GM18505 (cell line): Measurements from ENCODE around the gene BEGAIN.

ENCODE experiments used
- ATAC-seq: cut with Tn5 transposase; IDR thresholded peaks from one replicate; pipeline ENCODE4 v1.9.1; 2021; ENCODE audit not compliant: unreplicated experiment
- POLR2A ChIP-seq: IDR thresholded peaks from 4 replicates; pipeline ENCODE4 v1.6.1; 2011; ENCODE audit warnings: borderline replicate concordance; ENCODE audit not compliant: insufficient read depth, insufficient read length; ENCODE audit errors: extremely low read depth

Gene BEGAIN

DNA sequence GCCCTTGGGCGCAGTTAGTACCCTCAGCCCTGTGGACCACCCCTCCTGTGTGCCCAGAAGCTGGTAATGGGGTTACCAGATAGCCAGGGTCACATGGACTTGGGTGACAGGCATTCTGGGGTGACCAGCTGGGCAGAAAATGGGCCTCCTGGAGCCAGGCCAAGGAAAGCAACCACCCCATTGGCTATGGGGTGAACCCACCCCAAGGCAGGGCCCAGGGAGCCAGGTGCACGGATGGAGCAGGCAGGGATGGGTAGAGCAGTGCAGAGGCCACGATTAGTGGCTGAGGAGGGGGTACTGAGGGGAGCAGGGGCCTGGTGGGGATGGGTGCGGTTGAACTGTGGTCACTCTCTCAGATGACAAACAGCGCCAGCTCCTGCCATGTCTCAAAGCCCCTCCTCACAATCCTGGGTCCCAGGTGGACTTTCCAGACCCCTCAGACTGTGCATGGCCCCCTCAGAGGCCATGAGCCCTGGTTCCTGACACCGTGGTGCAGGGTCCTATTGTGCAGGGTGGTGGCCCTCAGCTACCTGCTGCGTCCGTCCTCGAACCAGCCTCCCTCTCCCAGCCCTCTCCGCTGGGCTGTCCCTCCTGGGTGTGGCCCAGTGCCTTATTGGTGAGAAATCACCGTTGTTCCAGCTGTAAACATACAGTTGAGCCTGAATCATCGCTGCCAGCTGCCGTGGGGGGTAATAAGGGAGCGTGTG lies 23.4 kb upstream of the BEGAIN start:
- no peak for ATAC-seq
- no peak for TF ChIP-seq POLR2A

- TF ChIP-seq POLR2A = no peak
- no peak for ATAC-seq
Measured at GRCh38 chr14:100609941-100610391, 22.7 kb upstream of the BEGAIN start.

- TF ChIP-seq POLR2A = no peak
- no peak for ATAC-seq
Measured at GRCh38 chr14:100609331-100609870, 22.2 kb upstream of the BEGAIN start.

DNA sequence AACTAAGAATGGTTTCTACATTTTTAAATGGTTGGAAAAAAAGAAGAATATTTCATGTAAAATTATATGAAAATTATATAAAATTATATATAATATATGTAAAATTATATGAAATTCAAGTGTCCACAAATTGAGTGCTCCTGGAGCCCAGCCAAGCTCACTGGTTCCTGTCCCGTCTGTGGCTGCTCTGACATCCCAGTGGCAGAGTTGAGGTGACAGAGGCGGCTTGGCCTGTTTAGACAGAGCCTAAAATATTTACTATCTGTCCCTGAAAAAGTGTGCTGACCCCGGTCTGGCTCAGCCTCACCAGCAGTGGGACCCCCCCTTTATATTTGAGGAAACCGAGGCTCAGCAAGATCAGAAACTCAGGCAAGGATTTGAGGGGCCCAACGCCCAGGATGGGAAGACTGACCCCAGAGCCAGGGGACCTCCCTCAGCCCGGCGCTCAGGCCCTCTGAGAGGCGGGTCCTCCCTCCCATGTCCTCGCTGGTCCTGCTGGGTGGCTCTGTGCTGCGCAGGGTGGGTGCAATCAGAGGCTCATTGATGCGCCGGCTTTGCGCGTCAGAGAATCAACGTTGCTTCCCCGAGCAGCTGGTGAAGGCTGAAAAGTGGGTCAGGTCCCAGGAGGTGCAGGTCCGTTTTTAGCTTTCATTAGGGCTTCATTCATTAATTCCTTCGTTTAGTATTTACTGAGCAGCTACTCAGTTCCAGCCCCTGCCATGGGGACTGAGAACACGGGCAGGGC lies 21.5 kb upstream of the BEGAIN start:
- ATAC-seq = no peak
- no peak for TF ChIP-seq POLR2A

- TF ChIP-seq POLR2A = no peak
- ATAC-seq = no peak
Measured at GRCh38 chr14:100608064-100608463, 20.8 kb upstream of the BEGAIN start.

- no peak for ATAC-seq
- no peak for TF ChIP-seq POLR2A
Measured at GRCh38 chr14:100607611-100607956, 20.4 kb upstream of the BEGAIN start.

DNA sequence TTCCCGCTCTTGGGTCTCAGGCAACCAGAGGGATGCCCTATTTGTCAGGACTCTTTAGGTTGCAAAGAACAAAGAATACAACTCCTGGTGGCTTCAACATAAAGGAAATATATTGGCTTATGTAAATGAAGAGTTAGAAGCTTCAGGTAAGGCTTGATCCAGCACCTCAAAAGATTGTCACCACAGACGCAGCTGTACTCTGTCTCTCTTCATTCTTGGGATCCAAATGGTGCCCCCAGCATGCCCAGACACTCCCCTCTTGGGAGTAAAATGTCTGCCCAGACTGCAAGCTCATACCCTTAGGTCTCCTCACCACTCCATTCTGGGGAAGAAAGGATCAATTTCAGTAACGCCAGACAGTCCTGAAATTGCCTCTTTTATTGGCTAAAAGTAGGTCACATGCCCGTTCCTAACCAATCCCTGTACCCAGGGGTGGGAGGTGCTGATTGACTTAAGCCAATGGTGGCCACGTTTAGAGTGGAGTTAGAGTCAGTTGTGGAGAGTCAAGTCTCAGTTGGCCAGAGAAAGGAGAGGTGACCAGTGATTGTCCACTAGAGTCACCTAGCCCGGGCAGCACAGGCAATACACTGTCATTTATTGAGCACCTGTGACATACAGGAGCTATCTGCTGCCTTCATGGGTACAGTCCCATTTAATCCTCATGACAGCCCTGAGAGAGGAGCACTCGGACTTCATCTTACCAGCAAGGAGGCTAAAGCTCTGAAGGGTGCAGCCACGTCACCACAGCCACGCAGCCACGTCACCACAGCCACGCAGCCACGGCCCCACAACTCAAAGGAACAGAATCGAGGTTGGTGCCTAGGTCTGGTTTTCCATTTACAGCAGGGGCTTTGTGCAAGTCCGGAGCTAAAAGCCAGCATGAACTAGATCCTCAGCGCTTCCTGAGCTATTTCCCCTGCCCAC lies 19.7 kb upstream of the BEGAIN start:
- no peak for ATAC-seq
- no peak for TF ChIP-seq POLR2A

DNA sequence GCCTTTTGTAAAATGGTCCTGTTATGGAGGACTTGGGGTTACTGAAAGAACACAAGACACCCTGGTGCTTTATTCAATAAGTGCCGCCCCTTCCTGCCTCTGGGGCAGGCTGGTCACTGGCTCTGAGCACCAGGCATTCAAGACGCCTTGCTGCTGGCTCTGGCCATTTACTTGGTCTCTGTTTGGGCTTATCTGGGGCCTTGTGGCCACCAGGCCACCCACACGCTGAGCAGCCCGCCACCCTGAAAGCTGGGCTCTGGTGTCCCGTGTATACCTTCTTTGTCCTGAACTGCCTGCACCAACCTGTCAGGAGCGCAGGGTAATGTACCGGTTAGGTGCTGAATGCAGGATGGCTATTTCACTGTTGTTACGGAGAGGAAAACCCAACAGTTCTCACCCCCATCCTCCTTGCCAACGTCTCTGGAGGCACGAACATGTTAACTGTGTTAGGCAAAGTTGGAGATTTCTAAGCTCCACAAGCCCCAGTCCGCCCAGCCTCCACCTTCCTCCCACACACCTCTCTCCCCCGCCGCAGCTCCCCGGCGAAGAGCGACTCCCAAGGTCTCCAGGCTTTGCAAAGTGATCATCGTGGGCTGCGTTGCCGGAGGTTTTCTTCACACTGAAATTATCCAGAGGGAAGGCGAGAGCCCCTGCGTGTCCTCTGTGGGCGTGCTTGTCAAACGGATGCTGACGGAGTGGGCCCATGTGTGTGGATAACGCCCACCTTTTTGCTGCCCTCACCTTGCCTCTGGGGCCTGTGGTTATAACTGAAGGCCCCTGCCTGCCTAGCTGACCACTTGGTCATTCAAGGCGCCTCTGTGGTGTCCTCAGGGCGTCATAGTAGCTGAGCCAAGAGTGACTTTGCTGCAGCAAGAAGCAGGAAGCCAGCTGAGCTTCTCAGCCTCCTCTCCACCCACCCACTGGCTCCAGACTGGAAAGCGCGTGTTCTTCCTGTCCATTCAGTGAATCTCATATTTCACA lies 18.8 kb upstream of the BEGAIN start:
- no peak for ATAC-seq
- no peak for TF ChIP-seq POLR2A

- no peak for ATAC-seq
- no peak for TF ChIP-seq POLR2A
Measured at GRCh38 chr14:100605230-100605629, 18.0 kb upstream of the BEGAIN start.

GRCh38 chr14:100604709-100605108 lies 17.5 kb upstream of the BEGAIN start:
- no peak for ATAC-seq
- TF ChIP-seq POLR2A = no peak

DNA sequence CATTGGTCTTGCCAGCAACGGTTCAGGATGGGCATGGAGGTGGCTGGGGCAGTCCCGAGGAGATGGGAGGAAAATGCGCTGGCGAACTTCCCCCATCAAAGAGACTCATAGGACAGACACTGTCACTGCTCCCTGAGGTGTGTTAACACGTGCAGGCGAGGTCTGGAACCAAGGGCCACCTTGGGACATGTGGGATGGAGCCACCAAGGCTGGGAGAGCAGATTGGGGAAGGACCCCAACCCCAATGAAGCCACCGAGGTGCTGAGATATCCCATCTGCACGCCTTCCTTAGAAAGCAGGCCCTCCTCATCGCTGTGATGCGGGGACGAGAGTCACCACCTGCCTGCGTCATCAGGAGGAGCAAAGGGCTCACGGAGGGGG lies 16.9 kb upstream of the BEGAIN start:
- ATAC-seq = no peak
- no peak for TF ChIP-seq POLR2A
